Measurements from ENCODE around the gene MTAP.

GRCh38 chr9:21762064-21762463, 40.4 kb upstream of the MTAP start:
- TF ChIP-seq CTCF (IDR thresholded peaks at IDR 0.05) (no peak), POLR2A (IDR thresholded peaks at IDR 0.05) (no peak)
